Activated CD4-positive, alpha-beta T cell treated with anti-CD3 and anti-CD28 coated beads for 36 hours (primary cell): ENCODE results near the gene MCF2L. TPM values are rescaled to one million over a fixed set of nuclear protein-coding genes. Genes with fewer than 3 reads are reported as not detected.

Experiments used
- ATAC-seq: fragments of 200-7000 bp; cut with Tn5 transposase; one replicate; pipeline ENCODE4 v1.10.0; 2021; ENCODE audit warnings: mild to moderate bottlenecking, moderate library complexity
- CTCF ChIA-PET: fragments of 350-600 bp; sonication (Branson Sonifier 250); formaldehyde crosslinking; loops from one replicate; lab custom pipeline; 2021; ENCODE audit warnings: antibody characterized with exemption; lab: Charles Lee
- POLR2A ChIA-PET: fragments of 350-600 bp; sonication (Branson Sonifier 250); formaldehyde crosslinking; loops from one replicate; lab custom pipeline; 2021; ENCODE audit warnings: antibody characterized with exemption, inconsistent platforms; lab: Charles Lee
- DNase-seq: peaks from one replicate; pipeline ENCODE4 v3.0.0-alpha.2; 2020
- H3K27ac Mint-ChIP-seq: one replicate; pipeline ENCODE4 v1.8.0; 2021; ENCODE audit warnings: mixed read lengths
- H3K27me3 Mint-ChIP-seq: one replicate; pipeline ENCODE4 v1.8.0; 2021; ENCODE audit warnings: mixed read lengths
- H3K36me3 Mint-ChIP-seq: one replicate; pipeline ENCODE4 v1.8.0; 2021; ENCODE audit warnings: low read depth, mixed read lengths
- H3K4me1 Mint-ChIP-seq: one replicate; pipeline ENCODE4 v1.8.0; 2021; ENCODE audit warnings: mixed read lengths
- H3K4me3 Mint-ChIP-seq: one replicate; pipeline ENCODE4 v1.8.0; 2021; ENCODE audit warnings: mild to moderate bottlenecking, moderate library complexity, mixed read lengths
- H3K9me3 Mint-ChIP-seq: one replicate; pipeline ENCODE4 v1.8.0; 2021; ENCODE audit warnings: low read depth, mixed read lengths
- intact Hi-C, 2 experiments: fragments of 100-400 bp; cut with DNase I in 1 of 2; cut with micrococcal nuclease in 1 of 2; formaldehyde crosslinking; loops; one replicate each; pipeline versions ENCODE4 v1.14.2 to v1.15.1; 2022 to 2024; cut with DNase I, micrococcal nuclease
- total RNA-seq, 2 experiments: library from RNA; stranded (reverse); gene quantifications; one replicate each; pipeline ENCODE4 v1.2.3, GENCODE V29; 2021

MCF2L gene
- total RNA-seq, 2 experiments from 2014 or later: 8.4 to 8.7 TPM

DNA sequence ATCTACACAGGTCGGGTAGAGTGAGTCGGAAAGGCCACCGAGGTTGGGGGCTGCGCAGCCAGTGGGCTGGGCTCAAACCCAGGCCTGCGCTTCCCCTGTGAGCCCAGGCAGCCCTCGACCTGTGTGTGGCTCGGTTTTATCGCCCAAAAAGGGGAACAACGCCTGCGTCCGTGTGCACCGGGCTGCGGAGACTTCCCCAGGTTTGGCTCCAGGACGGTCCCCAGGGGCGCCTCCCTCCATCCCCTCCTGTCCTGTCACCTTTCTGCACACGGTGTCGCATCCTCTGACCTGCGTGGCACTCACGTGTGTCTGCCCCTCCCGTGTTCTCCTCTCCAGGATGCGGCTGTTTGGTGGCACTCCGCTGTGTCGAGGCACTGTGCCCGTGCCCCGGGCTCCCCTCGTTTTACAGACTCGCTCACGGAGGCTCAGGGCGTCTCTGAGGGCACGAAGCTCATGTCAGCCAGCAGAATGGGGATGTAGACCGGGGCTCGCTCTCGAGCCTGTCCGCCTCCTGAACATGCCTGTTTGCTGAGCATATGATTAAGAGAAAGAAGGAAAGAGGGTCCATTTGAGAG is 25.9 kb downstream of the MCF2L start:
- Mint-ChIP-seq H3K4me1 (no peaks in the 10 kb centered on the region), H3K4me3 (no peak overlapping the region), H3K36me3 (no peaks in the 10 kb centered on the region), H3K9me3 (no peaks in the 10 kb centered on the region), H3K27me3 (no peaks in the 10 kb centered on the region), H3K27ac (no peak overlapping the region)
- POLR2A ChIA-PET: no interaction called here
- intact Hi-C loops: no loop called here
- DNase-seq (no peak), ATAC-seq (no peak)
- CTCF ChIA-PET: no interaction called here

DNA sequence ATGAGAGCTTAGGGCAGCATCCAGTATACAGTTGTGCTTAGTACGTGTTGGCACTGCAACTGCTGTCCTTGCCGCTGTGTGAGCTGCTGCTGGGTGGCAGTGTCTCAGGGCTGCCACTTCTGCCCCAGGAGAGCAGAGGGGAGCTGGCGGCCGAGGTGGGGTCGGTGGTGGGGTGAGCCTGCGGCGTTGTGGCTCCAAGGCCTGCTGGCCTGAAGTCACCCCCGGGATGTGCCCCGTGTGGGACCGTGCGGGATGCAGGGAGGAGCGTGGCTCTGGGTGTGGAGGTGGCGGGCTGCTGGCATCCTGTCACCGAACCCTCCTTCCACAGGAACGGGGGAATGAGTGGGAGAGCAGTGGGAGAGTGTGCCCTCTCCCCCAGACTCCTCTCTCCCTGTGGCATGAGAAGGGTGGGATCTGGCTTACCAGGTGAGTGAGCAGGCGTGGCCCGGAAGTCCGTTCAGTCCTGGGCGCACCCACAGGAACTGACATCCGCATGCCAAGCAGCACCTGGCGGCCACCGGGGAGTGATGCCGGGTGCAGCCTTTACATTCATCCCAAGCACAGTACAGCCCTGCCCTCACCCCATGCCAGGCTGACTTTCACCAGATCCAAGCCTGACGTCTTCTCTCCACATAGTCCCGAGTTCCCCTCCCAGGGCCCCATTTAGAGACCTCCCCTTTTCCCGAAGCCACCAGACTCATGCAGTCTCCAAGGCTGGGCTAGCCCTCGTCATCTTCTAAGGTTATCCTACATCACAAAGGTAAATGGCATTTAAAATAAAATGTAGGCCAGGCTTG is 26.6 kb downstream of the MCF2L start:
- Mint-ChIP-seq H3K4me1 (no peaks in the 10 kb centered on the region), H3K4me3 (no peak overlapping the region), H3K36me3 (no peaks in the 10 kb centered on the region), H3K27me3 (no peaks in the 10 kb centered on the region), H3K9me3 (no peaks in the 10 kb centered on the region), H3K27ac (no peak overlapping the region)
- ATAC-seq: no peak
- DNase-seq: no peak
- ChIA-PET CTCF (no interaction called here), POLR2A (no interaction called here)
- intact Hi-C loops: no loop called here

DNA sequence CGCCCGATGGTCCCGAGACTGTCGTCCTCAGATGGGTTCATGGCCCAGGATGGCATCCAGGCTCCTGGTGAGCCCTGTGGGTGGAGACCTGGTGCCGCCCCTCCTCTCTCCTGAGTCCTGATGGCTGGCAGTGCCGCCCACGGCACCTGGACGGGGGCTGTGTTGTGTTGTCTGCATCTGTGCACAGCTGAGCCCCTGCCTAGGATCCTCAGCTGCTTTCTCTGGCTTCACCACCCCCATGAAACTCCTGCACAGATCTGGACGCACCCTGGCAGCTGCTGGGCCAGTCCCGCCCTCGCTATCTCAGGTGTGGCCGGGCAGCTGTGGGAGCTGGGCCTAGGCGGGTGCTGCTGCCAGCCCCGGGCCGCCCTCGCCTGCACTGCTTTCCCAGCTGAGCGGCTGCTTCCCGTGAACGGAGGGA is 27.7 kb downstream of the MCF2L start:
- POLR2A ChIA-PET: no interaction called here
- ATAC-seq: no peak

DNA sequence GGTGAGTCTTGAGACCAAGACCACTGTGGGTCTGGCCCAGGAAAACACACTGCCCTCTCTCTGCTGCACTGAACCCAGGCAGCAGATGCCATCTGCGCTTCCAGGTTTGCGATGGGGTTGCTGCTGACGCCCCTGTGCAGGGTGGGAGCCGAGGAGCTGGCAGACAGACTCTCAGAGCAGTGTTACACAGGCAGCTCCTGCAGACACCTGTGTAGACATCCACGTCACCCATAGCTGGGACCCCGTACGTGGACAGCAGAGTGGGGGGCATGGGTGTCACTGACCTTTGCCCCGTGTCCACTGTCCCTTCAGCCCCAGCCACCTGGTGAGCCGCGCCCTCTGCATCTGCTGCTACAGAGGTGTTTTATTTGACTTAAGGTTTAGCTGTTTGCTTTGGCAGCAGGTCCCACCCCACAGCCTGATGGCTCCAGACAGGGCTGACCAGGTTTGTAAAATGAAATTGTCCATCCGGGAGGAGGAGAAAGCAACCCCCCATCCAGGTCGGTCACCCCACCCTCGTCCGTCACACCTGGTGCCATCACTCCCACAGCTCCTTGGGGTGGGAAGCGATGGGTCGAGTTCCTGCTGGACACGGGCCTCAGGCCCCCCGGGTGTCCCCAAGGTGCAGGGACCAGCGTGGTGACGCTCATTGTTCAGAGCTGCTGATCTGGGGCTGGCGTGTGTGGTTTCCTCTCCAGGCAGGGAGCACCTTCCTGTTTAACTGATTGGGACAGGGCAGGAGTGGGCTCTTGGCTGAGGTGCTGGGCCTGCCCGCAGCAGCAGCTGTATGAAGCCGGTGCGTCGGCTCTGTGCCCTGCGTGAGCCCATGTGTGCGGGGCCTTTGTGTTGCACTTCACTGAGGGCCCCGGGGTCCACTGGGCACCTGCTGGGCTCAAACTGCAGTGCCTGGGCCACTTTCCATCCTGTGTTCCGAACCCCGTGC is 28.4 kb downstream of the MCF2L start:
- Mint-ChIP-seq H3K4me1 (peaks cover 7% of the 10 kb centered on the region), H3K27ac (no peak overlapping the region), H3K27me3 (no peaks in the 10 kb centered on the region), H3K9me3 (no peaks in the 10 kb centered on the region), H3K4me3 (no peak overlapping the region), H3K36me3 (no peaks in the 10 kb centered on the region)
- ChIA-PET POLR2A (no interaction called here), CTCF (no interaction called here)
- no peak for DNase-seq
- ATAC-seq: no peak
- intact Hi-C loops: no loop called here

More for the DNA sequence above, 27.7 kb downstream of the MCF2L start:
- no peak for DNase-seq
- Mint-ChIP-seq H3K9me3 (no peaks in the 10 kb centered on the region), H3K36me3 (no peaks in the 10 kb centered on the region), H3K4me1 (peaks cover 7% of the 10 kb centered on the region), H3K27ac (no peak overlapping the region), H3K27me3 (no peaks in the 10 kb centered on the region), H3K4me3 (no peak overlapping the region)
- CTCF ChIA-PET: no interaction called here
- intact Hi-C loops: no loop called here

DNA sequence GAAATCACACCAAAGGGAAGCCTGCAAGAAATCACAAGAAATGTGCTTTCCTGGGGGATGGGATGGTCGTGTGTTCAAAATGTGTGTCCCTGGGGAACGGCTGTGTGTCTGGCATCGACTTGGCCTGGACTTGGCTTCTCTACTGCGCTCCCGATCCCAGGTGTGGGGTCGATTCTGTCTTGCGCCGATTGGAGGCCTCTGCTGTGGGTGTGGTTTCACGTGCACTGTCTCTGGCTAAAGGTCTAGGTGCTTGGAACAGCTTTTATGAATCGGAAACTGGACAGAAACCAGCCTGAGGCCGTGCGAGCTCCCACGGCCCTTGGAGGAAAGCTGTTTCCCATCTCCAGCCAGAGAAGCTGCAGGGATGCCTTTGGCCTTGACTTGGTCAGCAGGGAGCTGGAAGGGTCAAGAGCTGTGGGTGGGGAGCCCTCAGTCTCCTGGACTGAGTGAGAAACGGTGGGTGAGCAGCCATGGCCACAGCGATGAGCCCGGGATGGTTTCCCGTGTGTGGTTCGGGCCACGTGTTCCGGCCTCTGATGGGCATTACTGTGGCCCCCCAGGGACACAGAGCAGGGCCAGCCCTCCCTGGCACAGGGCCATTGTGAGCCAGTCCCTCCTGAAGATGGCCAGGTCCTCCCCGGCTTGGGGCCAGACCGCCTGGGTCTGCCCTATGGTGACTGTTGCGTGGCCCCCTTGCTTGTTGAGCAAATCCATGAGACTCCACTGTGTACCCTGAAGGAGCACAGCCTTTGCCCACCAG is 29.7 kb downstream of the MCF2L start:
- Mint-ChIP-seq H3K27ac (no peak overlapping the region), H3K9me3 (no peaks in the 10 kb centered on the region), H3K4me3 (no peak overlapping the region), H3K27me3 (no peaks in the 10 kb centered on the region), H3K4me1 (peaks cover 7% of the 10 kb centered on the region), H3K36me3 (no peaks in the 10 kb centered on the region)
- DNase-seq (no peak), ATAC-seq (no peak)
- POLR2A ChIA-PET: no interaction called here
- intact Hi-C loops: no loop called here
- CTCF ChIA-PET: no interaction called here

DNA sequence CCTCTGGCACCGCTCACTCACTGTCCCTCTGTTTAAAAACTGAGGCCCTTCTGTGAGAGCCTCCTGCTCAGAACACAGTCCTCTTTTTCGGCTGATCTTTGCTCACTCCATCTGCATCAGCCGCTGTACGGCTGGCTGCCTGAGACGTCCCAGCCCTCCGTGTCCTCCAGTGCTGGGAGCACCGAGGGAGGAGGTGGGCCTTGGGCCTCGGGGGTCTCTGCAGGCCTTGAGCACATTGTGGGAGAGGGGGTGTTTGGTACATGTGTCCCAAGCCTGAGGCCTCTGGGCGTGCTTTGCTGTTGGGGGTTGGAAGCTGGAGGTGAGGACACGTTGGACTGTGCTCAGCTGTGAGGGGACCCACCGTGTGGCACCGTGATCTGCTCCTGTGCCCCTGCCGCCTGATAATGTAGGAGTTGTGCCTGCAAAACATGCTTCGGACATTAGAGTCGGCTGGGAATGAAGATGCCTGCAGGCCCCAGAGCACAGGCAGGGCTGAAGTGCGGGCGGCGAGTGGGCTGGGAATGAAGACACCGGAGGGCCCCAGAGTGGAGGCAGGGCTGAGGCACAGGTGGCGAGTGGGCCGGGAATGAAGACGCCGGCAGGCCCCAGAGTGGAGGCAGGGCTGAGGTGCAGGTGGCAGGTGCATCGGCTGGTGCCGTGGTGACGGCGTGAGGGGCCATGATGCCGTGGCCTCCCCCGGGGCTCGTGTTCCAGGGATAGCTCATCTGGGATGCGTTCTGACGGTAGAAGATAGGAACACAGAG is 30.6 kb downstream of the MCF2L start:
- no peak for ATAC-seq
- Mint-ChIP-seq H3K27ac (no peak overlapping the region), H3K36me3 (no peaks in the 10 kb centered on the region), H3K27me3 (no peaks in the 10 kb centered on the region), H3K9me3 (no peaks in the 10 kb centered on the region), H3K4me3 (no peak overlapping the region), H3K4me1 (peaks cover 7% of the 10 kb centered on the region)
- intact Hi-C loops: no loop called here
- CTCF ChIA-PET: no interaction called here
- no peak for DNase-seq
- POLR2A ChIA-PET: no interaction called here

DNA sequence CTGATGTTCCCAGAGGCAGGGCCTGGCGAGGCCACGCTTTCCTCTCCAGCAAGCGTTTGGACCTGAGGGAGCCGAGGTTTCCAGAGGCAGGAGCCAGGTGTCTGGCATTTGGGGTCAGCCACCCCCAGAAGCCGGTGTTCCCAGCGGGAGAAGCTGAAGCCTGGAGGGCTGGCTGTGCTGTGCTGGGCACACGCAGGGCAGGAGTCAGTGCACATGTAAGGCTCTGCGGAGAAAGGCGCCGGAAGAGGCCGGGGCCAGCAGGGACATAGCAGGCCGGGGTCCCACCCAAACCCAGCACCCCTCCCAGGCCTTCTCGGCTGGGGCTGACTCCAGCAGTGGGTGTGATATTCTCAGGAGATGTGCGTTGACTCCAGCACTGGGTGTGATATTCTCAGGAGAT is 31.6 kb downstream of the MCF2L start:
- peaks cover 2% of the 10 kb centered on the region for H3K36me3 Mint-ChIP-seq
- no peaks in the 10 kb centered on the region for H3K27me3 Mint-ChIP-seq
- ATAC-seq (no peak), DNase-seq (no peak)
- no peak overlapping the region for H3K4me3 Mint-ChIP-seq
- ChIA-PET CTCF (no interaction called here), POLR2A (no interaction called here)
- H3K9me3 Mint-ChIP-seq: no peaks in the 10 kb centered on the region
- intact Hi-C loops: no loop called here
- peaks cover 10% of the 10 kb centered on the region for H3K4me1 Mint-ChIP-seq
- H3K27ac Mint-ChIP-seq: no peak overlapping the region

DNA sequence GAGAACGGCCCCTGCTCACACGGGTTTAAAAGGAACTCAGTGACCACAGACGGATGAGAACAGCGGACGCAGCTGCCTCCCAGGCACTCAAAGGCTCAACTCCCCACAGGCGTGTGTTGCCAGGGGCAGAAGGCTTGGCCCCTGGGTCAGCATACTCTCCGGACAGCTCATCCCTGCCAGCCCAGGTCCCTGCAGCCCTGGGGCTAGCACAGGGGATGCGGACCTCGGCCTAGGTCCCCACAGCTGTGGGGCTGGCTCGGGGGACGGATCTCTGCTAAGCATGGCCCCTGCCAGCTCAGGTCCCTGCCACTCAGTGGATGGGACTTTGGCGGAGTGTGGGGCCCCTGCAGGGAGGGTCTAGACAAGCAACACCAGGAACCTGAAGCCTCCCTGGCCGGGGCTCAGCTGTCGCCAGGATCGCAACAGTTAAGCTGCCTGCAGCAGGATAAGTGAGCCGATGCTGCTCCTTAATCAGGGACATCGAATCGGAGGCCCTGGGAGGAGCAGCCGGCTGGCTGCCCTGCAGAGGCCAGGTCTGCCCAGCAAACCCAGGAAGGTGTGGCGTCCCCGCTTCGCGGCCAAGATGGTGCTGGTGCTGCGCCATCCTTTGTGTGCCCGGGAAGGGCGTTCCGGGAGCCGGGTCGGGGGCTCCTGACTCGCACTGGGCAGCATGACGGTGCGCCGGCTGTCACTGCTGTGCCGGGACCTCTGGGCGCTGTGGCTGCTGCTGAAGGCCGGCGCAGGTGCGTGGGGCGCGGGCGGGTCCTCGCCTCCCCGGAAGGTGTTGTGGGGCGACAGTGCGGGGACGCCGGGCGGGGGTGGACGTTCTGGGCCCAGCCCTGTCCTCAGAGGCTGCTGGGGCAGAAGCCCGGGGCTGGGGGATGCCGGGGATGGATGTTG is 32.5 kb downstream of the MCF2L start:
- H3K36me3 Mint-ChIP-seq: peaks cover 2% of the 10 kb centered on the region
- POLR2A ChIA-PET: no interaction called here
- H3K4me1 Mint-ChIP-seq: peaks cover 11% of the 10 kb centered on the region
- H3K9me3 Mint-ChIP-seq: no peaks in the 10 kb centered on the region
- CTCF ChIA-PET: interaction anchor here (0.5 kb wide), 1 partner anchor 27 kb away, joined by 3 read pairs; no protein-coding TSS in a partner anchor
- no peak overlapping the region for H3K27ac Mint-ChIP-seq
- intact Hi-C loops: no loop called here
- ATAC-seq: peak; percentile 30
- no peaks in the 10 kb centered on the region for H3K27me3 Mint-ChIP-seq
- H3K4me3 Mint-ChIP-seq: no peak overlapping the region
- no peak for DNase-seq

DNA sequence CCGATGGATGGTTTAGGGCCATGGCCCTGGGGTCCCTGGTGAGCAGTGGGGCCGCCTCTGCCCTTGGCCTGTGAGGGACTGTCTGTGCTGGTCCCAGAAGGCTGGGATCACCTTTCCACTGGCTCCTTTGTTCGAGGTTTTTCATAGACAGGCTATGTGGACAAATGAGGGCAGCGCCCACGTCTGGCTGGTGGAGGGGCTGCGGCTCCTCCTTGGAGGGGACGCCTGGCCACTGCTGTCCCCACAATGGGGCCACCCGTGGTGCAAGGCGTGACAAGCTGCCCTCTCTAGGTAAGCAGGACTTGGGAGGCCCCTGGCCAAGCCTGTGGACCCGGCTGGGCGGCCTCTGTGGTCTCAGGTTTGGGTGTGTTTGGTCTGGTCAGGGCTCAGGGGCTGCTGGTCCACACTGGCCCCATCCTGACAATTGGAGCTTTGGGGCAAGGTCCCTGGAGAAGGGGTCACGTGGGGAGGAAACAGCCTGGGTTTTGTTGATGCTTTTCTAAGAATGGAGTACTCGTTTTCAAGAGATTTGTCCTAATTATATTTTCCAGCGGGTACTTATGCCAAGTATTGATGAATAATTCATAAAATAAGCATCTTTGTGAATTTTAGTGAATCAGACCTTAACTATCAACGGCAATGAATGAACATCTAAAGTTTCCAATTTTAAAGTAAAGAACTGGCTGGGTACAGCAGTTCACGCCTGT is 33.3 kb downstream of the MCF2L start:
- no peaks in the 10 kb centered on the region for H3K27me3 Mint-ChIP-seq
- ATAC-seq (no peak), DNase-seq (no peak)
- H3K4me1 Mint-ChIP-seq: peaks cover 11% of the 10 kb centered on the region
- H3K9me3 Mint-ChIP-seq: no peaks in the 10 kb centered on the region
- POLR2A ChIA-PET: no interaction called here
- CTCF ChIA-PET: interaction anchor here (0.6 kb wide), 1 partner anchor 37 kb away, joined by 3 read pairs; no protein-coding TSS in a partner anchor
- intact Hi-C loops: no loop called here
- H3K4me3 Mint-ChIP-seq: no peak overlapping the region
- no peak overlapping the region for H3K27ac Mint-ChIP-seq
- peaks cover 2% of the 10 kb centered on the region for H3K36me3 Mint-ChIP-seq
